Measurements from ENCODE around the gene COX6B2. TPM values are rescaled to one million over a fixed set of nuclear protein-coding genes. Genes with fewer than 3 reads are reported as not detected.

The COX6B2 gene
- polyA plus RNA-seq, 2 of the 4 experiments (the other 2 are of a cell fraction): 0.78 to 6.4 TPM

DNA sequence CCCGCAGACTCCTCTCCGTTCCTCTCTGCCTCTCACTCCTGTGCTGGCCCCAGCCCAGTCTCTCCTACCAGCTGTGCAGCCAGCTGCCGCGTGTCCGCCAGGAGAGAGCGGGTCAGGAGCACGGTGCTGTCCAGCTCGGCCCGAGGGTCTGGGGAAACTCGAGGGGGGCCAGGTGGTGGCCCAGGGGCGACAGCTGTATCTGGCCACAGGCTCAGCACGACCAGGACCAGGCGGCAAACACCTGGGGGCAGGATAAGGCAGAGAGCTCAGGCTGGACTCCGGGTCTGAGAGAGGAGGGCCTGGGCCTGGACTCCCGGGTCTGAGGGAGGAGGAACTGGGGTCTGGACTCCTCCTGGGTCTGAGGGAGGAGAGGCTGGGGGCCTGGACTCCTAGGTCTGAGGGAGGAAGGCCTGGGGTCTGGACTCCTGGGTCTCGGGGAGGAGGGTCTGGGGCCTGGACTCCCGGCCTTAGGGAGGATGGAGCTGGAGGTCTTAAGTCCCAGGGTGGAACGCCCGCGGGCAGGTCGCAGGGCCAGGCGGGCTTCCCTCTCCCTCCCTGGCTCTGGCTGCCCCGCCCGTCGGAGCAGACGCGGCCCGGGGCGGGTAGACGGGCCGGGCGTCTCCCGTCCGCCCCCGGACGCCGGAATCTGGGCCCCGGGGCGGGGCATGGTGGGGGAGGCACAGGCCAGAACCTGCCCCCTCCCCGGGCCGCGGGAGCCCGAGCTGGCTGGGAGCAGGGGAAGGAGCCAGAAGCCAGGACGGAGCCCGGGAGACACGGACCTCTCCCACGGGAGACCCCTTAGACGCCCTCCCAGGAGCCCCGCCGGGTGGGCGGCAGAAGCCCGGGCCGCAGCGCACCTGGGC, 14.4 kb upstream of the COX6B2 start:
- DNase-seq (ENCODE audit: low read depth in 1 of 2, low spot score in 1 of 2): peak in 1 of 2 experiments; percentile 59
- H3K9me3 ChIP-seq: no peaks in the 10 kb centered on the region
- ATAC-seq: peak; percentile 4 to 7; a peak in 3 of 6 replicates
- H3K4me2 ChIP-seq: peak overlapping the region; percentile 93
- FAIRE-seq: no peak
- H3K4me1 ChIP-seq: peaks cover 53% of the 10 kb centered on the region
- peak overlapping the region; percentile 91 to 96 for H3K27ac ChIP-seq
- no peak for TF ChIP-seq EHF (CRISPR knock-in tag; IDR thresholded peaks at IDR 0.05)
- TF ChIP-seq JUN (IDR thresholded peaks at IDR 0.05): peak; percentile 34 to 38; a peak in 3 of 5 replicates
- TF ChIP-seq, protein P1, sequence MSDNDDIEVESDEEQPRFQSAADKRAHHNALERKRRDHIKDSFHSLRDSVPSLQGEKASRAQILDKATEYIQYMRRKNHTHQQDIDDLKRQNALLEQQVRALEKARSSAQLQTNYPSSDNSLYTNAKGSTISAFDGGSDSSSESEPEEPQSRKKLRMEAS (IDR thresholded peaks at IDR 0.05): no peak; the same call in 1 of the 2 replicates
- TF ChIP-seq, protein P2, sequence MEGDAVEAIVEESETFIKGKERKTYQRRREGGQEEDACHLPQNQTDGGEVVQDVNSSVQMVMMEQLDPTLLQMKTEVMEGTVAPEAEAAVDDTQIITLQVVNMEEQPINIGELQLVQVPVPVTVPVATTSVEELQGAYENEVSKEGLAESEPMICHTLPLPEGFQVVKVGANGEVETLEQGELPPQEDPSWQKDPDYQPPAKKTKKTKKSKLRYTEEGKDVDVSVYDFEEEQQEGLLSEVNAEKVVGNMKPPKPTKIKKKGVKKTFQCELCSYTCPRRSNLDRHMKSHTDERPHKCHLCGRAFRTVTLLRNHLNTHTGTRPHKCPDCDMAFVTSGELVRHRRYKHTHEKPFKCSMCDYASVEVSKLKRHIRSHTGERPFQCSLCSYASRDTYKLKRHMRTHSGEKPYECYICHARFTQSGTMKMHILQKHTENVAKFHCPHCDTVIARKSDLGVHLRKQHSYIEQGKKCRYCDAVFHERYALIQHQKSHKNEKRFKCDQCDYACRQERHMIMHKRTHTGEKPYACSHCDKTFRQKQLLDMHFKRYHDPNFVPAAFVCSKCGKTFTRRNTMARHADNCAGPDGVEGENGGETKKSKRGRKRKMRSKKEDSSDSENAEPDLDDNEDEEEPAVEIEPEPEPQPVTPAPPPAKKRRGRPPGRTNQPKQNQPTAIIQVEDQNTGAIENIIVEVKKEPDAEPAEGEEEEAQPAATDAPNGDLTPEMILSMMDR (IDR thresholded peaks at IDR 0.05): no peak
- TF ChIP-seq CBX8 (IDR thresholded peaks at IDR 0.05): no peak
- 0 out of 2 replicates have a peak, but pooled peaks have one; percentile 9 for TF ChIP-seq POLR2A (IDR thresholded peaks at IDR 0.05; ENCODE audit: low read length)
- no peak for TF ChIP-seq EHMT2 (IDR thresholded peaks at IDR 0.05; ENCODE audit: low read depth)
- no peak for TF ChIP-seq CHD2 (IDR thresholded peaks at IDR 0.05; ENCODE audit: low read length, partially characterized antibody)
- peak; percentile 49 for TF ChIP-seq ZFP36 (IDR thresholded peaks at IDR 0.05; ENCODE audit: borderline replicate concordance, partially characterized antibody)
- TF ChIP-seq GATA3 (IDR thresholded peaks at IDR 0.05; ENCODE audit: borderline replicate concordance): no peak
- no peak for TF ChIP-seq HDAC2 (IDR thresholded peaks at IDR 0.05)
- TF ChIP-seq, protein P3, sequence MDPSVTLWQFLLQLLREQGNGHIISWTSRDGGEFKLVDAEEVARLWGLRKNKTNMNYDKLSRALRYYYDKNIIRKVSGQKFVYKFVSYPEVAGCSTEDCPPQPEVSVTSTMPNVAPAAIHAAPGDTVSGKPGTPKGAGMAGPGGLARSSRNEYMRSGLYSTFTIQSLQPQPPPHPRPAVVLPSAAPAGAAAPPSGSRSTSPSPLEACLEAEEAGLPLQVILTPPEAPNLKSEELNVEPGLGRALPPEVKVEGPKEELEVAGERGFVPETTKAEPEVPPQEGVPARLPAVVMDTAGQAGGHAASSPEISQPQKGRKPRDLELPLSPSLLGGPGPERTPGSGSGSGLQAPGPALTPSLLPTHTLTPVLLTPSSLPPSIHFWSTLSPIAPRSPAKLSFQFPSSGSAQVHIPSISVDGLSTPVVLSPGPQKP (IDR thresholded peaks at IDR 0.05; ENCODE audit: low read depth, low read length): no peak
- no peak for TF ChIP-seq HOXB5 (CRISPR knock-in tag; IDR thresholded peaks at IDR 0.05)
- TF ChIP-seq RNF2 (IDR thresholded peaks at IDR 0.05; ENCODE audit: borderline replicate concordance, low read depth): no peak
- TF ChIP-seq JUNB (IDR thresholded peaks at IDR 0.05): no peak
- TF ChIP-seq, protein P4, sequence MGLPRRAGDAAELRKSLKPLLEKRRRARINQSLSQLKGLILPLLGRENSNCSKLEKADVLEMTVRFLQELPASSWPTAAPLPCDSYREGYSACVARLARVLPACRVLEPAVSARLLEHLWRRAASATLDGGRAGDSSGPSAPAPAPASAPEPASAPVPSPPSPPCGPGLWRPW (IDR thresholded peaks at IDR 0.05): no peak
- no peak for TF ChIP-seq PHF8 (IDR thresholded peaks at IDR 0.05; ENCODE audit: borderline replicate concordance, low read depth)
- TF ChIP-seq FOSL2 (IDR thresholded peaks at IDR 0.05): no peak
- TF ChIP-seq FOSL2 (CRISPR knock-in tag; IDR thresholded peaks at IDR 0.05): no peak
- TF ChIP-seq ZC3H11A (IDR thresholded peaks at IDR 0.05): no peak
- TF ChIP-seq MAZ (IDR thresholded peaks at IDR 0.05; ENCODE audit: borderline replicate concordance, low read depth, low read length): 0 out of 2 replicates have a peak, but pooled peaks have one; percentile 21
- TF ChIP-seq, protein P5, sequence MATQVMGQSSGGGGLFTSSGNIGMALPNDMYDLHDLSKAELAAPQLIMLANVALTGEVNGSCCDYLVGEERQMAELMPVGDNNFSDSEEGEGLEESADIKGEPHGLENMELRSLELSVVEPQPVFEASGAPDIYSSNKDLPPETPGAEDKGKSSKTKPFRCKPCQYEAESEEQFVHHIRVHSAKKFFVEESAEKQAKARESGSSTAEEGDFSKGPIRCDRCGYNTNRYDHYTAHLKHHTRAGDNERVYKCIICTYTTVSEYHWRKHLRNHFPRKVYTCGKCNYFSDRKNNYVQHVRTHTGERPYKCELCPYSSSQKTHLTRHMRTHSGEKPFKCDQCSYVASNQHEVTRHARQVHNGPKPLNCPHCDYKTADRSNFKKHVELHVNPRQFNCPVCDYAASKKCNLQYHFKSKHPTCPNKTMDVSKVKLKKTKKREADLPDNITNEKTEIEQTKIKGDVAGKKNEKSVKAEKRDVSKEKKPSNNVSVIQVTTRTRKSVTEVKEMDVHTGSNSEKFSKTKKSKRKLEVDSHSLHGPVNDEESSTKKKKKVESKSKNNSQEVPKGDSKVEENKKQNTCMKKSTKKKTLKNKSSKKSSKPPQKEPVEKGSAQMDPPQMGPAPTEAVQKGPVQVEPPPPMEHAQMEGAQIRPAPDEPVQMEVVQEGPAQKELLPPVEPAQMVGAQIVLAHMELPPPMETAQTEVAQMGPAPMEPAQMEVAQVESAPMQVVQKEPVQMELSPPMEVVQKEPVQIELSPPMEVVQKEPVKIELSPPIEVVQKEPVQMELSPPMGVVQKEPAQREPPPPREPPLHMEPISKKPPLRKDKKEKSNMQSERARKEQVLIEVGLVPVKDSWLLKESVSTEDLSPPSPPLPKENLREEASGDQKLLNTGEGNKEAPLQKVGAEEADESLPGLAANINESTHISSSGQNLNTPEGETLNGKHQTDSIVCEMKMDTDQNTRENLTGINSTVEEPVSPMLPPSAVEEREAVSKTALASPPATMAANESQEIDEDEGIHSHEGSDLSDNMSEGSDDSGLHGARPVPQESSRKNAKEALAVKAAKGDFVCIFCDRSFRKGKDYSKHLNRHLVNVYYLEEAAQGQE (IDR thresholded peaks at IDR 0.05): no peak
- no peak for TF ChIP-seq KDM5A (IDR thresholded peaks at IDR 0.05)
- no peak for TF ChIP-seq HOXA7 (CRISPR knock-in tag; IDR thresholded peaks at IDR 0.05)
- no peak for TF ChIP-seq TFCP2L1 (CRISPR knock-in tag; IDR thresholded peaks at IDR 0.05)
- CTCF ChIA-PET: interaction anchor here (0.6 to 14.8 kb wide), 9 partner anchors 9 to 228 kb away, joined by 3 to 105 read pairs (median 9); partner anchors contain the start of gene TMEM238
- WGBS (ENCODE audit: missing lambda C conversion rate): 28% methylated on average over 28 of the region's 54 CpGs
- H3K4me3 ChIP-seq: peak overlapping the region; percentile 85
- POLR2A ChIA-PET: interaction anchor here (0.8 to 2.8 kb wide), 5 partner anchors 10 to 39 kb away, joined by 3 to 13 read pairs (median 4); partner anchors contain the start of genes KMT5C, TMEM238 and UBE2S
